GM12878 (cell line): ENCODE results near the gene ATP6V1G1. TPM values are rescaled to one million over a fixed set of nuclear protein-coding genes. Genes with fewer than 3 reads are reported as not detected.

Experiments
- ATAC-seq: fragments of 200-7000 bp; cut with Tn5 transposase; 3 replicates; pipeline ENCODE4 v1.9.1; 2020; ENCODE audit warnings: mild to moderate bottlenecking, moderate library complexity
- BruUV-seq: library from RNA; stranded (reverse); fragments of 400-500 nt; replicated peaks from 2 replicates; lab custom pipeline; 2021; lab: Mats Ljungman, UMichigan
- CTCF ChIA-PET: fragments of 300-600 bp; sonication (Branson Sonifier 250); formaldehyde crosslinking; extraction: SDS; loops from one replicate; lab custom pipeline; 2021; ENCODE audit warnings: inconsistent platforms; lab: Yijun Ruan, JAX
- POLR2A ChIA-PET: fragments of 350-600 bp; formaldehyde crosslinking; extraction: SDS; loops from one replicate; lab custom pipeline; 2021; ENCODE audit warnings: inconsistent platforms; lab: Charles Lee
- RAD21 ChIA-PET: fragments of 300-600 bp; sonication (Branson Sonifier 250); formaldehyde crosslinking; loops from one replicate; lab custom pipeline; 2023; ENCODE audit warnings: antibody characterized with exemption; ENCODE audit not compliant: unreplicated experiment; lab: Charles Lee
- SMC1A ChIA-PET: fragments of 300-600 bp; sonication (Branson Sonifier 250); formaldehyde crosslinking; loops from one replicate; lab custom pipeline; 2023; ENCODE audit not compliant: unreplicated experiment, uncharacterized antibody; lab: Charles Lee
- DNase-seq: peaks from one replicate; pipeline ENCODE4 v3.0.0-alpha.2; 2011; ENCODE audit warnings: low read depth, low spot score
- FAIRE-seq: peaks from 3 replicates; lab custom pipeline; 2011; peaks lifted over from hg19 to GRCh38; lab: Jason Lieb, UNC
- H2AFZ ChIP-seq: 2 replicates; pipeline ENCODE4 v1.6.0; 2011; ENCODE audit warnings: low read depth, low read length, control low read depth; ENCODE audit not compliant: control insufficient read depth
- H3K27ac ChIP-seq: 2 replicates; pipeline ENCODE4 v1.5.1; 2011; ENCODE audit warnings: control low read depth; ENCODE audit not compliant: control insufficient read depth, insufficient read depth
- H3K27me3 ChIP-seq, 2 experiments: replicated peaks in 1 of 2; 2 replicates each; pipeline versions ENCODE4 v1.6.0 to v1.6.1; 2011; ENCODE audit warnings: low read length in 1 of 2; ENCODE audit not compliant: control insufficient read depth in 2 of 2, insufficient read depth in 2 of 2
- H3K36me3 ChIP-seq, 2 experiments: 2 replicates each; pipeline ENCODE4 v1.5.1; 2011; ENCODE audit warnings: low read length in 1 of 2; ENCODE audit not compliant: control insufficient read depth in 2 of 2, insufficient read depth in 2 of 2
- H3K4me1 ChIP-seq: 2 replicates; pipeline ENCODE4 v1.6.1; 2011; ENCODE audit warnings: mild to moderate bottlenecking, low read length, moderate library complexity, mixed read lengths; ENCODE audit not compliant: control insufficient read depth, insufficient read depth
- H3K4me2 ChIP-seq: 2 replicates; pipeline ENCODE4 v1.6.0; 2011; ENCODE audit warnings: control low read depth; ENCODE audit not compliant: control insufficient read depth, insufficient read depth
- H3K4me3 ChIP-seq: fragments of 200-600 bp; sonication (generic); 2 replicates; pipeline ENCODE4 v1.5.1; 2016
- H3K79me2 ChIP-seq: 2 replicates; pipeline ENCODE4 v1.6.0; 2011; ENCODE audit warnings: low read length; ENCODE audit not compliant: control insufficient read depth, insufficient read depth
- H3K9ac ChIP-seq: 2 replicates; pipeline ENCODE4 v1.8.0; 2011; ENCODE audit warnings: low read length, control low read depth, mixed read lengths; ENCODE audit not compliant: control insufficient read depth, insufficient read depth
- H3K9me3 ChIP-seq: replicated peaks from 3 replicates; pipeline ENCODE4 v1.5.1; 2011; ENCODE audit warnings: mild to moderate bottlenecking, low read length; ENCODE audit not compliant: control insufficient read depth, insufficient read depth
- H4K20me1 ChIP-seq: 2 replicates; pipeline ENCODE4 v1.6.0; 2011; ENCODE audit not compliant: control insufficient read depth, insufficient read depth
- ASH2L ChIP-seq: fragments of 300-600, 200-600 bp; sonication (generic); IDR thresholded peaks from 2 replicates; pipeline ENCODE4 v1.6.1; 2017; ENCODE audit warnings: low read depth, mild to moderate bottlenecking, borderline replicate concordance
- ATF7 ChIP-seq: fragments of 450-650 bp; IDR thresholded peaks from 2 replicates; pipeline ENCODE4 v1.6.1; 2016; ENCODE audit warnings: low read depth, mild to moderate bottlenecking
- CHD4 ChIP-seq: fragments of 200-600 bp; sonication (generic); IDR thresholded peaks from 2 replicates; pipeline ENCODE4 v1.6.1; 2016; ENCODE audit warnings: mild to moderate bottlenecking
- EP300 ChIP-seq, 2 experiments: fragments of 150-350 bp in 1 of 2; IDR thresholded peaks; 2 replicates each; pipeline ENCODE4 v1.6.1; 2011 to 2012; ENCODE audit warnings: low read depth in 2 of 2, low read length in 2 of 2, borderline replicate concordance in 1 of 2, improper control_type of control experiment in 1 of 2, inconsistent platforms in 1 of 2; ENCODE audit not compliant: control insufficient read depth in 1 of 2
- MEF2B ChIP-seq: fragments of 450-650 bp; IDR thresholded peaks from 2 replicates; pipeline ENCODE4 v1.6.1; 2018; ENCODE audit warnings: mild to moderate bottlenecking, moderate library complexity; ENCODE audit not compliant: partially characterized antibody, poor library complexity, severe bottlenecking
- NFIC ChIP-seq: IDR thresholded peaks from 2 replicates; pipeline ENCODE4 v1.6.1; 2012; ENCODE audit warnings: low read depth, mild to moderate bottlenecking, inconsistent platforms, low read length, moderate library complexity
- NFXL1 ChIP-seq: fragments of 450-650 bp; IDR thresholded peaks from 2 replicates; pipeline ENCODE4 v1.6.1; 2017; ENCODE audit warnings: antibody characterized with exemption, mild to moderate bottlenecking, borderline replicate concordance
- NFYB ChIP-seq: IDR thresholded peaks from 2 replicates; pipeline ENCODE4 v1.6.1; 2011; ENCODE audit warnings: low read depth, mild to moderate bottlenecking, low read length, improper control_type of control experiment, moderate library complexity; ENCODE audit not compliant: insufficient read depth
- NR2C2 ChIP-seq: IDR thresholded peaks from 2 replicates; pipeline ENCODE4 v1.6.1; 2011; ENCODE audit warnings: borderline replicate concordance, low read depth; ENCODE audit not compliant: control insufficient read depth, insufficient read length
- RELA ChIP-seq: fragments of 450-650 bp; IDR thresholded peaks from 2 replicates; pipeline ENCODE4 v1.8.0; 2014; ENCODE audit warnings: borderline replicate concordance; ENCODE audit not compliant: partially characterized antibody
- SIN3A ChIP-seq: IDR thresholded peaks from 2 replicates; pipeline ENCODE4 v1.6.1; 2012; ENCODE audit warnings: low read depth, low read length, improper control_type of control experiment
- SMAD5 ChIP-seq: IDR thresholded peaks from 2 replicates; pipeline ENCODE4 v1.6.1; 2016; ENCODE audit warnings: antibody characterized with exemption, low read depth
- SRF ChIP-seq, 2 experiments: IDR thresholded peaks; 2 replicates each; pipeline ENCODE4 v1.6.1; 2011; ENCODE audit warnings: low read depth in 2 of 2, low read length in 2 of 2, mild to moderate bottlenecking in 1 of 2, moderate library complexity in 1 of 2
- STAT3 ChIP-seq: IDR thresholded peaks from 2 replicates; pipeline ENCODE4 v1.6.1; 2011; ENCODE audit warnings: low read depth, low read length, improper control_type of control experiment
- ZNF207 ChIP-seq: fragments of 450-650 bp; IDR thresholded peaks from 2 replicates; pipeline ENCODE4 v1.6.1; 2014; ENCODE audit warnings: antibody characterized with exemption, mild to moderate bottlenecking, borderline replicate concordance
- WGBS: methylation state at CpG from one replicate; pipeline ENCODE4 v1.1.6; 2016; ENCODE audit warnings: low lambda C conversion rate; ENCODE audit not compliant: insufficient replicate concordance, insufficient coverage; ENCODE audit errors: missing lambda C conversion rate; 5-methylcytosine and 5-hydroxymethylcytosine counted together
- in situ Hi-C: fragments of 300-500 bp; cut with MboI; formaldehyde crosslinking; loops from 9 replicates; pipeline ENCODE4 v1.14.3; 2018; ENCODE audit warnings: mixed read lengths
- intact Hi-C: fragments of 100-400 bp; cut with micrococcal nuclease; formaldehyde crosslinking; loops from one replicate; pipeline ENCODE4 v1.14.2; 2022; ENCODE audit not compliant: unreplicated experiment
- polyA plus RNA-seq, 11 experiments: library from polyadenylated mRNA; depleted of rRNA in 4 of 11; unstranded in 6 of 11; stranded (reverse) in 5 of 11; fragments of >200 nt; fragmentation: Nextera tagmentation in 4 of 11; fragmentation: Illumina TruSeq in 1 of 11; extraction: Ambion mirVana in 4 of 11; extraction: Trizol in 1 of 11; gene quantifications; 1 replicate in 1 of 11; 2 replicates in 10 of 11; pipeline versions ENCODE4 v1.2.1 to v1.2.3, GENCODE V29; 2011 to 2016; ENCODE audit warnings: inconsistent platforms in 2 of 11, missing spikeins in 2 of 11, low read depth in 1 of 11
- total RNA-seq, 4 experiments: library from RNA; depleted of rRNA in 3 of 4; stranded (reverse); fragments of >200 nt in 3 of 4; fragmentation: Illumina TruSeq in 1 of 4; extraction: Trizol in 1 of 4; gene quantifications; 2 replicates each; pipeline versions ENCODE4 v1.2.1 to v1.2.3, GENCODE V29; 2013 to 2021
- TF ChIP-seq, protein P1 (sequence below): fragments of 450-650 bp; IDR thresholded peaks from 2 replicates; pipeline ENCODE4 v1.6.1; 2016; ENCODE audit warnings: mild to moderate bottlenecking
- TF ChIP-seq, protein P2 (sequence below): IDR thresholded peaks from 2 replicates; pipeline ENCODE4 v1.6.1; 2011; ENCODE audit warnings: borderline replicate concordance, low read depth, mild to moderate bottlenecking, moderate library complexity, low read length; ENCODE audit not compliant: insufficient read depth, poor library complexity, severe bottlenecking
- TF ChIP-seq, protein P3 (sequence below): fragments of 450-650 bp; IDR thresholded peaks from 2 replicates; pipeline ENCODE4 v1.6.1; 2016; ENCODE audit warnings: mild to moderate bottlenecking

The ATP6V1G1 gene
- total and polyA plus RNA-seq, 10 of the 15 experiments (the other 5 are each of a cell fraction or from before 2014, with no cell fraction given) = 34.2 to 204 (median 82.5) TPM

DNA sequence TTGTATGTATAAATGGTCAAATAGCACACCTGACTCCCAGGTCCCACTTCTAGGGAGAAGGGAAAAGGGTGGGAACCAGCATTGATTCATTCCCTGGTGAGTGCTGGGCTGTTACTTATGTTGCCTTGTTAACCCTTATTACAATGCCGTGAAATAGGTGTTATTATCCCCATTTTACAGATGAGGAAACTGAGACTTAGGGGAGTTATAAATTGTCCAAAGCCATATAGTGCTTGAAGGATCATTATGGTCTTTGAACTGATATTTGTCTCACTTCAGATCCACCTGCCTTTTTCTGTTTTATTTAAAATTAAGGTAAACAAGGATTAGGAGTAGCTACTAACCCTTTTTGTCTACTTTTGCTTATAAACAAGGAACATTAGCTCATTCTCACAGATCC lies 40.0 kb downstream of the ATP6V1G1 start:
- H3K9me3 ChIP-seq = no peaks in the 10 kb centered on the region
- no peaks in the 10 kb centered on the region for H4K20me1 ChIP-seq
- no peak overlapping the region for H3K9ac ChIP-seq
- SMC1A ChIA-PET = interaction anchor here (1.0 to 2.5 kb wide), 3 partner anchors 9 to 35 kb away, joined by 3 to 8 read pairs (median 6); no protein-coding TSS in a partner anchor
- POLR2A ChIA-PET = no interaction called here
- WGBS = 95% methylated on average over 1 of the region's 1 CpG
- FAIRE-seq (no peak), DNase-seq (no peak), ATAC-seq (no peak)
- peaks cover 13% of the 10 kb centered on the region for H3K79me2 ChIP-seq
- H3K27me3 ChIP-seq = no peaks in the 10 kb centered on the region
- H3K4me2 ChIP-seq = no peak overlapping the region
- RAD21 ChIA-PET = interaction anchor here (2.0 kb wide), 1 partner anchor 26 kb away, joined by 6 read pairs; no protein-coding TSS in a partner anchor
- in situ Hi-C loops (no loop called here), intact Hi-C loops (no loop called here)
- no peak overlapping the region for H3K27ac ChIP-seq
- H3K4me3 ChIP-seq = no peak overlapping the region
- no peak overlapping the region for H2AFZ ChIP-seq
- no TSS peak for BruUV-seq
- H3K36me3 ChIP-seq = peaks cover 17 to 48% of the 10 kb centered on the region in 2 experiments
- no peaks in the 10 kb centered on the region; the same call in 1 of the 2 replicates for H3K4me1 ChIP-seq
- CTCF ChIA-PET = interaction anchor here (1.2 kb wide), 1 partner anchor 35 kb away, joined by 4 read pairs; no protein-coding TSS in a partner anchor
- TF ChIP-seq SIN3A (no peak), SRF (IDR thresholded peaks at IDR 0.05; ENCODE audit: low read depth in 2 of 2, low read length in 2 of 2) (no peak), NFIC (no peak), NR2C2 (no peak), ZNF207 (no peak), SMAD5 (no peak), STAT3 (no peak), RELA (no peak), NFXL1 (no peak), EP300 (IDR thresholded peaks at IDR 0.05; ENCODE audit: borderline replicate concordance in 1 of 2, control insufficient read depth in 1 of 2, low read depth in 2 of 2, low read length in 2 of 2) (no peak), ATF7 (no peak), CHD4 (no peak), ASH2L (no peak), MEF2B (no peak), NFYB (no peak)
- TF ChIP-seq, protein P1, sequence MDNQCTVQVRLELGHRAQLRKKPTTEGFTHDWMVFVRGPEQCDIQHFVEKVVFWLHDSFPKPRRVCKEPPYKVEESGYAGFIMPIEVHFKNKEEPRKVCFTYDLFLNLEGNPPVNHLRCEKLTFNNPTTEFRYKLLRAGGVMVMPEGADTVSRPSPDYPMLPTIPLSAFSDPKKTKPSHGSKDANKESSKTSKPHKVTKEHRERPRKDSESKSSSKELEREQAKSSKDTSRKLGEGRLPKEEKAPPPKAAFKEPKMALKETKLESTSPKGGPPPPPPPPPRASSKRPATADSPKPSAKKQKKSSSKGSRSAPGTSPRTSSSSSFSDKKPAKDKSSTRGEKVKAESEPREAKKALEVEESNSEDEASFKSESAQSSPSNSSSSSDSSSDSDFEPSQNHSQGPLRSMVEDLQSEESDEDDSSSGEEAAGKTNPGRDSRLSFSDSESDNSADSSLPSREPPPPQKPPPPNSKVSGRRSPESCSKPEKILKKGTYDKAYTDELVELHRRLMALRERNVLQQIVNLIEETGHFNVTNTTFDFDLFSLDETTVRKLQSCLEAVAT = no peak
- TF ChIP-seq, protein P2, sequence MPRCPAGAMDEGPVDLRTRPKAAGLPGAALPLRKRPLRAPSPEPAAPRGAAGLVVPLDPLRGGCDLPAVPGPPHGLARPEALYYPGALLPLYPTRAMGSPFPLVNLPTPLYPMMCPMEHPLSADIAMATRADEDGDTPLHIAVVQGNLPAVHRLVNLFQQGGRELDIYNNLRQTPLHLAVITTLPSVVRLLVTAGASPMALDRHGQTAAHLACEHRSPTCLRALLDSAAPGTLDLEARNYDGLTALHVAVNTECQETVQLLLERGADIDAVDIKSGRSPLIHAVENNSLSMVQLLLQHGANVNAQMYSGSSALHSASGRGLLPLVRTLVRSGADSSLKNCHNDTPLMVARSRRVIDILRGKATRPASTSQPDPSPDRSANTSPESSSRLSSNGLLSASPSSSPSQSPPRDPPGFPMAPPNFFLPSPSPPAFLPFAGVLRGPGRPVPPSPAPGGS = no peak
- TF ChIP-seq, protein P3, sequence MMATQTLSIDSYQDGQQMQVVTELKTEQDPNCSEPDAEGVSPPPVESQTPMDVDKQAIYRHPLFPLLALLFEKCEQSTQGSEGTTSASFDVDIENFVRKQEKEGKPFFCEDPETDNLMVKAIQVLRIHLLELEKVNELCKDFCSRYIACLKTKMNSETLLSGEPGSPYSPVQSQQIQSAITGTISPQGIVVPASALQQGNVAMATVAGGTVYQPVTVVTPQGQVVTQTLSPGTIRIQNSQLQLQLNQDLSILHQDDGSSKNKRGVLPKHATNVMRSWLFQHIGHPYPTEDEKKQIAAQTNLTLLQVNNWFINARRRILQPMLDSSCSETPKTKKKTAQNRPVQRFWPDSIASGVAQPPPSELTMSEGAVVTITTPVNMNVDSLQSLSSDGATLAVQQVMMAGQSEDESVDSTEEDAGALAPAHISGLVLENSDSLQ = no peak
